Keratinocyte (primary cell): ENCODE measurements around the gene DEGS2.

Experiments
- CTCF ChIP-seq, 3 experiments: IDR thresholded peaks in 1 of 3; conservative IDR thresholded peaks in 1 of 3; optimal IDR thresholded peaks in 1 of 3; 2 replicates in 2 of 3; 3 replicates in 1 of 3; pipeline versions ENCODE3 to v1.5.1; 2011; ENCODE audit warnings: low read length in 3 of 3, mild to moderate bottlenecking in 3 of 3, moderate library complexity in 2 of 3, control low read depth in 1 of 3, inconsistent platforms in 1 of 3; ENCODE audit not compliant: insufficient read depth in 2 of 3; ENCODE audit errors: extremely low read depth in 1 of 3
- EZH2 ChIP-seq: IDR thresholded peaks from one replicate; pipeline ENCODE4 v1.6.1; 2012; ENCODE audit warnings: inconsistent platforms, mild to moderate bottlenecking, low read length, moderate library complexity

GRCh38 chr14:100176811-100177327, 17.4 kb upstream of the DEGS2 start:
- TF ChIP-seq CTCF (optimal IDR thresholded peaks at IDR 0.05 in 1 of 3, IDR thresholded peaks at IDR 0.05 in 1 of 3, conservative IDR thresholded peaks at IDR 0.05 in 1 of 3; ENCODE audit: extremely low read depth in 1 of 3, insufficient read depth in 2 of 3, low read length in 3 of 3) (no peak), EZH2 (no peak)
